ACHN (cell line): ENCODE data around the gene ZNF616.
"Not testable (repeated sequence)": the region's sequence is repeated elsewhere in the genome, so short reads cannot be mapped to it uniquely, and the experiment has no call there.

Source experiments
- DNase-seq: peaks from one replicate; pipeline ENCODE4 v3.0.0-alpha.2; 2015
- in situ Hi-C: cut with HindIII; loops from 2 replicates; pipeline ENCODE4 v1.10.0; 2017; ENCODE audit warnings: low sequenced_read_pairs, low pct_ligation_motif_present, low pct_unique_long_range_greater_than_20kb

The ZNF616 gene

DNA sequence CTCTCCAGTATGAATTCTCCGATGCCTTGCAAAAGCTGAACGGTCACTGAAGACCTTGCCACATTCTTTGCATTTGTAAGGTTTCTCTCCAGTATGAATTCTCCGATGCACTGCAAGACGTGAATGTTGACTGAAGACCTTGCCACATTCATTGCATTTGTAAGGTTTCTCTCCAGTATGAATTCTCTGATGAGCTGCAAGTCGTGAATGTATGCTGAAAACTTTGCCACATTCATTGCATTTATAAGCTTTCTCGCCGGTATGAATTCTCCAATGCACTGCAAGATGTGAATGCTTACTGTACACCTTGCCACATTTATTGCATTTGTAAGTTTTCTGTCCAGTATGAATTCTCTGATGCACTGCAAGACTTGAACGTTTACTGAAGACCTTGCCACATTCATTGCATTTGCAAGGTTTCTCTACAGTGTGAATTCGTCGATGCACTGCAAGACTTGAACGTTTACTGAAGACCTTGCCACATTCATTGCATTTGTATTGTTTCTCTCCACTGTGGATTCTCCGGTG, 24.1 kb downstream of the ZNF616 start:
- DNase-seq, result no peak
- in situ Hi-C loops, result no loop called here

DNA sequence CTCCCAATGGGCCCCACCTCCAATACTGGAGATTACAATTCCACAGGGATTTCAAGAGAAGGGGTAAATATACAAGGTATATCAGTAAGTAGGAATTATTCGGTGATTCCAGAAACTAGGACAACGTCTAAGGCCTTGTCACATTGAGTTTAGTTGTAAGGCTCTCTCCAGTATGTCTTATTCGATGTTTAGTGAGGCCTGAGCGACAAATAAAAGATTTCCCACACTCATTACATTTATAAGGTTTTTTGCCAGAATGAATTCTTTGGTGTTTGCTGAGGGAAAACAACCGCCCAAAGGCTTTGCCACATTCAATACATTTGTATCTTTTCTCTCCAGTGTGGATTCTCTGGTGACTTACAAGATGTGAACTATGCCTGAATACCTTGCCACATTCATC, 25.0 kb downstream of the ZNF616 start:
- in situ Hi-C loops, result no loop called here
- no peak for DNase-seq

DNA sequence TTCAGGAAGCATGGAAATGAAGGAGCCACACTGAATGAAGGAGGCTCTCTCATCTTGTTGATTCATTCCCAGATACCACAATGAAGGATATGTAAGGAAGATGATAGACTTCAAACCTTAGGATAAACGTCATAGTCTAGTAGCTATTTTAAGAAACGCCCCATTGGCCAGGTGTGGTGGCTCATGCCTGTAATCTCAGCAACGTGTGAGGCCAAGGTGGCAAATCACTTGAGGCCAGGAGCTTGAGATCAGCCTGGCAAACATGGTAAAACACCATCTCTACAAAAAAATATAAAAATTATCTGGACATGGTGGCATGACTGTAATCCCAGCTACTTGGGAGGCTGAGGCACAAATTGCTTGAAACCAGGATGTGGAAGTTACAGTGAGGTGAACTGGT, 27.1 kb downstream of the ZNF616 start:
- in situ Hi-C loops, result no loop called here
- no peak for DNase-seq

DNA sequence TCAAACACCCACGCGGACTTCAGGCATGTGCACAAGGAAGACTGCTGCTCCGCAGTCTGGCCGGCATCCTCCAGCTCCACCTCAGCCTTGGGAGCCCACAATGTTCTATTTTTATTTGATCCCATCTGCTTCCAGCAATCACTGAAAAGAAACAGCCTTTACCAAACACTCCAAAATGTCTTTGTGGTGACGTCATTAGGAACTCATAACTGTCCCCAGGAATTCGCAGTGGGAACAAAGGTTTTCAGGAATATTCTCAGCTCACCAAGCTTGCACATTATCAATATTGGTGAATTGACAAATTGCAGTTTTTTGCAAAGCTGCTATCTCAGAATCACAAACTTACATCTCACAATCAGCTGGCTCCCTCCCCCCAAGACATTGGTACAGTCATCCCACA, 29.0 kb downstream of the ZNF616 start:
- DNase-seq, result no peak
- in situ Hi-C loops, result no loop called here

DNA sequence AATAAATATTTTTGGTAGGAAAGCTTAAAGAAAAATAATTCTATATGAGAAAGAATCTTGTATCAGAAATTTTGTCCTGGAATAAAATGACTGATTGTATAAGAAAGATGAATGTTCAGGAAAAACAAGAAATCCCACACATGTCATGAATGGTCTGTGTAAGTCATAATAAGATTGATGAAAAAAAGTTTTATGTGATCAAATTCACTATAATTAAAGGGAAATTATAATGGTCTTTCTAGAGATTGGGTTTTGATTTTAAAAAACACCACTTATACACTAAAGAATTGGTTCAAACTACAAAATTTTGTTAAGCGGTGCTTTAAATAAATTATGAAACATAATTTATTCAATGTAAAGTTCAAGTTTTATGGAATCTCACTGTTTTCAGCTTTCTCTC, 37.0 kb downstream of the ZNF616 start:
- no peak for DNase-seq
- in situ Hi-C loops, result no loop called here

DNA sequence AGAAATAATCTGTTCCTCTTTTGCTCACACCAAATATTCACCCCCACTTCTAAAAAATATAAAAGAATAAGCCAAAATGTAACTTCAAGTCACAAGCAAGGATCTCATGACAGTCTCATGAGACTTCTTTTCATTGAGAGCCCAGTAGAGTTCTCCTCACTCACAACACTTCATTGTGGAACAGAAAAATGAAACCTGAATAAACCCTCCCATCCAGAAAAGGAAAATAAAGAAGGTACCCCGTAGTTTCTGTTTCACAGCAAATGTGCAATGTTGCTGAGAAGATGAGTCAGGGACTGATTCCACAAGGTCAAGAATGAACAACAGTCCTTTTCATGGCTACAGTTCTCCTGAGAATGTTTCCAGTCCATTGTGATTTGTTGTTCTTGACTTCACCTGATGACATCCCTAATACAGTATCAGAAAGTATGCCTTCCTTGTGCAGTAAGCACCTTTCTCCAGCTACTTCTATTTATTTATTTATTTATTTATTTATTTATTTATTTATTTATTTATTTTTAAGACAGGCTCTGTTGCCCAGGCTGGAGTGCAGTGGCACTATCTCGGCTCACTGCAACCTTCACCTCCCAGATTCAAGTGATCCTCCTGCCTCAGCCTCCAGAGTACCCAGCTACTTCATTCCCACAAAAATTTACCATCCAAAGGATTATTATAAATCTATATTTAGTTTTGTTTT, 37.7 kb downstream of the ZNF616 start:
- no peak for DNase-seq
- in situ Hi-C loops, result no loop called here

DNA sequence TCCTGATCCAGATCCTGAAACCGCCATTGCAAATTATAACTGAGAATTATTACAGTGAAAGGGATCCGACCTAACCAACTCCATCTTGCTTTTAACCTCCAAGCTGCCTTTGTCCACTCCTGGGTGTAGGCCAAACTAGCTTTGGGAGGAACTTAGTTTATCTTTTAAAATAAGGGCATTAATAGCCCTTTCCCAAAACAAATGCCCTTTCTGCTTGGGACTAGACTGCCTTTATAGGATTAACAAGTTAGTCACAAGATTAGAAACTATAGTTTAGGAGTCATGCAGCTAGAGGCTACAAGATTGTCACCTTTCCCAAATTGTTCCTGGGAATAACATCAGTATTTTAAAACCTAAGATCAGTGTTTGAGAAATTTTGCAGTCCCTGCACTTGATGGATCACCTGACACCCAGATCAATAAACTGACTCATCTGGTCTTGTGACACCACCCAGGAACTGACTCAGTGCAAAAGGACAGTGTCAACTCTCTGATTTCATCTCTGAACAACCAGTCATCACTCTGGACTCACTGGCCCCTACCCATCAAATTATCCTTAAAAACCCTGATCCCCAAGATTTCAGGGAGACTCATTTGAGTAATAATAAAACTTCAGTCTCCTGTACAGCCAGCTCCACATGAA, 40.1 kb downstream of the ZNF616 start:
- no peak for DNase-seq
- in situ Hi-C loops, result no loop called here

DNA sequence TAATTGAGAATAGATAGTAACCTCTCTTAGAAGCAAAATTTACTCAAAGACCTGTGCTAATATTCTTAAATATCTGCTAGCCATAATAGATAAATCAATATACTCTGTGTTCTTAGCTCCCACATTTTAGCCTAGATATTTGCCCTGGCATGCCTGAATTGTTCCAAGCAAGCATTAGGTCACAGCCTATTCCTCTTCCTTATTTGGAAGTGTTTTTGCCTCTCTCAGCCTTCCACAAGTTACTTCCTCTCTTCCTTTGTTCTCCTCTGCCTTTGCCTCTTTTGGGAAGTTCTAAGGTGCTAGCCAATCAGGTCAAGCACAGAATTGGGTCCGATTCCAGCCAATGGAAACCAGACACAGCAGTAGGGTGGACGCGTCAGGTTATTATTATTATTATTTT, 43.3 kb downstream of the ZNF616 start:
- DNase-seq, in situ Hi-C loops: not testable (repeated sequence)

DNA sequence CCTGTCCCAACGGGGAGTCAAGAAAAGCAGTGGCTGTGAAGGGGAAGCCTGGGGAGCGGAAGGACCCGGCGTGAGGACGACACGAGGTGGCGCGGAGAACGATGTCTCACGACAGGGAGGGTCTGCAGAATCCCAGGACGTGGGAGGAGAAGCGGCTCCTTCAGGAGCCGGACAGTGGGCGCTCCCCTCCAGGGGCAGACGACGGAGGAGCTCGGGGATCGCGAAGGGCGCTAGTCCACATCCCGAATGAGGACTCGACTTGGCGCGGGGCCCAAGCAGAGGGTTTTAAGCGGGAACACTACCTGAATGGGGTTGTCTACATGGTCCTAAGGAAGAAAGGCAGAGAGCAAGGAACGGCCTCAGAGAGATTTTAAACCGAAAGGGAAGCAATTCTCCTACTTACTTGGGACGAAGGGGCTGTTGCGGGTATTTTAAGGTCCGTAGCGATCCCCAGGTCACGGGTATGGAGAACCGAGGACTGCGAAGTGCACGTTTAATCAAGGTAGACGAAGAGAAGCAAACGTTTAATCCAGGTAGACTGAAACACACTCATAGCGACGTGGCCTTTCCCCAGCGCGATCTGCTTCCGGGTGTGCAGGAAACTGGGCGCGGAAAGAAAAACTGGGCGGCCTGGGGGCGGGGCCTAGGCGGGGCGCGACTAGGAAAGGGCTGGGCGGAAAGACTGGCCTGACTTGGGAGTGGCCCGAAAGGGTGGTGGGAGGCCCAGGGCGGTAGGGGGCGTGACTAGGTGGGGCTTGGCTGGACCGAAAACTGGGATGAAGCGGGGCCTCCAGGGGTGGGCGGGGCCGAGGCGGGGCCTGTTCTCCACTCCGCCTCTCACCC, 44.3 kb downstream of the ZNF616 start, which contains the start of gene ZNF841:
ZNF841 (minus strand) TSS at position 594 of the 843 bp plus-strand sequence. CDS start 10,964 bp downstream, outside the sequence.
- peak; percentile 86 for DNase-seq
- in situ Hi-C loops, result no loop called here

DNA sequence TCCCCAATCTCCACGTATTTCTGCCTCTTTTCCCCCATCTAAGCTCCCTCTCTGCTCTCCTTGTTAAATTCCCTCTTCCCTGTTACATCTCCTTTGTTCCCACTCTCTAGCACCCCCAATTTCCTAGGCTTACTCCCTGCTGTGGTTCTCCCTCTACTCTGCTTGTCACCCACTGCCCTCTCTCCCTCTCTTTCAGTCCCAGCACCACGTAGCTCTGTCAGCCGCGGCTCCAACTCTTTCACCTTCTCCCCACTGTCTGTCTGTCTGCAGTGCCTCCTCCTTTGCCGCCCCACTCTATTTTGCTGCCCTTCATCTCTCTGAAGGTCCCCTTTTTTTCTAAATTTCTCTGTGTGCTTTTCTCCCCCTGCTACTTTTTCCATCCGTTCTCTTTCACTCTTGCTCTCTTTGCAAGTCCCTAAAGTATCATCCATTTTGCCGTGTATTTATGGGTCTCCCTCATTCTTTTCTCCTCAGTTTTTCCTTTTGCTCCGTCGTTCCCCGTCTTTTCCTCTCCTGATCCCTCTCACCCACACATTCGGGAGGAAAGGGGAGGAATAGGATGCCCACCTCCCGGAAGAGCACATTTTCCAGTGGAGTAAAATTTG, 45.1 kb downstream of the ZNF616 start:
- DNase-seq, result no peak
- in situ Hi-C loops, result no loop called here

DNA sequence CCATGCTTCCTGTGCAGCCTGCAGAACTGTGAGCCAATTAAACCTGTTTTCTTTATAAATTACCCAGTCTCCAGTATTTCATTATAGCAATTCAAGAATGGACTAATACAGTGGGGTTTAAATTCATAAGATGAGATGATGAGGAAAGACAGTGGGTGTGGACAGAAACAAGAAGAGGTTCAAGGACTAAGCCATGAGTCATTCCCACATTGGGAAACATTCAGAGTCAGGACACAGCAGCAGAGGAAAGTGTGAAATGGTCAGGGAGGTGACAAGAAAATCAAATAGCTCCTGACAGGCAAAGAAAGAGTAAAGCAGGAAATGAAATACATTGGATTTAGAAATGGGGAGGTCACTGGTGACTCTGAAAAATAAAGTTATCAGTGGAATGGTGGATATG, 53.3 kb downstream of the ZNF616 start:
- in situ Hi-C loops, result no loop called here
- no peak for DNase-seq

DNA sequence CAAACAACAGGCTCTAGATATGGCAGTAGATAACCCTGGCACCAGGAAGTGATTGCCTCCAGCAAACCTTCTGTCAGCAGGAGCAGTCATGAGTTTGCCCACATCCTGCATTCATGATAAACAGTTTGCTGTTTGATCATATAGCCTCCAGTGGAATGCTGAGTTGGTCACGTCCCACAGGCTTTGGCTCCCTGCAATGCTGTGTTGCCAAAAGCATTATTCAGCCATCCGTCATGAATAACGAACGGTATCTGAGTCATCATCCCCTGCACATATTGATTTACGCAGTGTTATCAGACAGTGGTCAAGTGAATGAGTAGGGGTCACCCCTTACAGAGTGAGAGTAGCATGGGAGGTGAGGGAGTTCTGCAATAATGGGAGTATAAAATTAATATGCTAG, 69.2 kb downstream of the ZNF616 start:
- in situ Hi-C loops, result no loop called here
- DNase-seq, result no peak

DNA sequence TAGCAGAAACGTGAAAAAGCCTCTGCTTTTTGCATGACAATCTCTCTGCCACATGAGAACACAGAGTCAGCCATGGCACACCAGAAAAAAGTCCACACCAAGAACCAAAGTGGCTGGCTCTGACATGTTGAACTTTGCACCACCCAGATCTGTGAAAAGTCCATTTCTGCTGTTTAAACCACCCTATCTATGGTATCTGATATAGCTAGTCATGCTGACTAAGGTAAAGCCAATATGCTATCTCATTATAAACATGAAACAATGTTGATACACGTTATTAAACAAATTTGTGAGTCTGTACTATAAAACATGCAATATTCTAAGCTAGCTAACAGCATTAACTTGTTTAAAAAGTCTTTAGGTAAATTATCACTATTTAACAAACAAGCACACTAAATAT, 70.1 kb downstream of the ZNF616 start:
- DNase-seq, result no peak
- in situ Hi-C loops, result no loop called here

DNA sequence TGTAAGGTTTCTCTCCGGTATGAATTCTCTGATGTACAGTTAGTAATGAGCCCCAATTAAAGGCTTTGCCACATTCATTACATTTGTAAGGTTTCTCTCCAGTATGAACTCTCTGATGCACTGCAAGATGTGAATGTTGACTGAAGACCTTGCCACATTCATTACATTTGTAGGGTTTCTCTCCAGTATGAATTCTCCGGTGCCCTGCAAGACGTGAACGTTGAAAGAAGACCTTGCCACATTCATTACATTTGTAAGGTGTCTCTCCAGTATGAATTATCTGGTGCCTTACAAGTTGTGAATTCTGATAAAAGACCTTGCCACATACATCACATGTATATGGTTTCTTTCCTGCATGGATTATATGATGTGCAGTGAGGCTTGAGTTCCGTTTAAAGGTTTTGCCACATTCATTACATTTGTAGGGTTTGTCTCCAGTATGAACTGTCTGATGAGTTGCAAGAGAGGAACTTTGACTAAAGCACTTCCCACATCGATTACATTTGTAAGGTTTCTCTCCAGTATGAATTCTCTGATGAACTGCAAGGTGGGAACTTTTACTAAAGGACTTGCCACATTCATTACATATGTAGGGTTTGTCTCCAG, 73.4 kb downstream of the ZNF616 start:
- in situ Hi-C loops, result no loop called here
- no peak for DNase-seq

DNA sequence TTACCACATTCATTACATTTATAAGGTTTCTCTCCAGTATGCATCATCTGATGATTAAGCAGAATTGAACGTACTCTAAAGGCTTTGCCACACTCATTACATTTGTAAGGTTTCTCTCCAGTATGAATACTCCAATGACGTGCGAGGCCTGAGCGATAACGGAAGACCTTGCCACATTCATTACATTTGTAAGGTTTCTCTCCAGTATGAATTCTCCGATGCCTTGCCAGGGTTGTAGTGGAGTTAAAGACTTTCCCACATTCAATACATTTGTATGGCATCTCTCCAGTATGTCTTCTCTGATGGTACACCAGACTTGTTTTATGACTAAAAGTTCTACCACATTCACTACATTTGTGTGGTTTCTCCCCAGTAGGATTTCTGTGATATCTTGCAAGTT, 74.3 kb downstream of the ZNF616 start:
- in situ Hi-C loops, result no loop called here
- DNase-seq, result no peak
